Neural progenitor cell (in vitro differentiated cells): Measurements from ENCODE around the gene EPPIN.

Source experiments
- EZH2 ChIP-seq: fragments of 200-600 bp; sonication (generic); IDR thresholded peaks from 2 replicates; pipeline ENCODE4 v1.6.1; 2017; ENCODE audit warnings: antibody characterized with exemption, mild to moderate bottlenecking, moderate library complexity
- EZH2phosphoT487 ChIP-seq: fragments of 200-600 bp; sonication (generic); IDR thresholded peaks from 2 replicates; pipeline ENCODE4 v1.6.1; 2017; ENCODE audit warnings: antibody characterized with exemption

DNA sequence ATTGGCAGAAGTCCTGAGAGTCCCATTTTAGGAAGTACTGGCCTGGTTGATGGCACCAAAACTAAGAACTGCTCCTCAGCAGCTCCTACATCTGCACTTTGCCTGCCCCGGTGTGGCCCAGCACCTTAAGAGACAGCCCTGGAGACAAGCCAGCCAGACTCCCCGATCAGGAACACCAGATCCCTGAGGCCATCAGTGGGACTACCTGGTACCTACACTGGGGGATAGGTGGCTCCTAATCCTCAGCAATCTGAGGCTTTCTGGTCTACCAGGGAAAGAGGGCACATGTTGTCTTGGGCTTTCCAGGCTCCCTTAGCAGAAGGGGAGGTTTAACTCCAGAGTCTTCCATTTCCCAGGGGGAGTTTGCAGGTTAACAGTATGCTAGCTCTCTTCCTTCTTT lies 7.8 kb downstream of the EPPIN start, which contains the start of gene WFDC6:
- TF ChIP-seq EZH2 = no peak
- TF ChIP-seq EZH2phosphoT487 = no peak
